GM12878 (cell line): ENCODE results near the gene SIK3. TPM values are rescaled to one million over a fixed set of nuclear protein-coding genes. Genes with fewer than 3 reads are reported as not detected.

Source experiments
- LARP7 ChIP-seq: fragments of 450-650 bp; IDR thresholded peaks from 2 replicates; pipeline ENCODE4 v1.6.1; 2017; ENCODE audit warnings: mild to moderate bottlenecking
- MYB ChIP-seq: fragments of 150-350 bp; IDR thresholded peaks from 2 replicates; pipeline ENCODE4 v1.6.1; 2014; ENCODE audit warnings: mild to moderate bottlenecking, low read depth, low read length, borderline replicate concordance
- NR2C1 ChIP-seq: fragments of 450-650 bp; IDR thresholded peaks from 2 replicates; pipeline ENCODE4 v1.6.1; 2017; ENCODE audit warnings: antibody characterized with exemption, mild to moderate bottlenecking, moderate library complexity
- SIN3A ChIP-seq: IDR thresholded peaks from 2 replicates; pipeline ENCODE4 v1.6.1; 2012; ENCODE audit warnings: low read depth, low read length, improper control_type of control experiment
- SP1 ChIP-seq: IDR thresholded peaks from one replicate; pipeline ENCODE4 v1.6.1; 2011; ENCODE audit warnings: low read depth, low read length
- STAT1 ChIP-seq: fragments of 450-650 bp; conservative IDR thresholded peaks from 2 replicates; pipeline ENCODE4 v1.6.1; 2014; ENCODE audit warnings: antibody characterized with exemption, mild to moderate bottlenecking
- SUPT20H ChIP-seq: IDR thresholded peaks from 2 replicates; pipeline ENCODE4 v1.6.1; 2011; ENCODE audit warnings: low read depth, mild to moderate bottlenecking, low read length, moderate library complexity, borderline replicate concordance; ENCODE audit not compliant: control insufficient read depth
- ZNF274 ChIP-seq: IDR thresholded peaks from one replicate; pipeline ENCODE4 v1.8.0; 2011; ENCODE audit not compliant: insufficient read length, insufficient read depth
- polyA plus RNA-seq, 11 experiments: library from polyadenylated mRNA; depleted of rRNA in 4 of 11; unstranded in 6 of 11; stranded (reverse) in 5 of 11; fragments of >200 nt; fragmentation: Nextera tagmentation in 4 of 11; fragmentation: Illumina TruSeq in 1 of 11; extraction: Ambion mirVana in 4 of 11; extraction: Trizol in 1 of 11; gene quantifications; 1 replicate in 1 of 11; 2 replicates in 10 of 11; pipeline versions ENCODE4 v1.2.1 to v1.2.3, GENCODE V29; 2011 to 2016; ENCODE audit warnings: inconsistent platforms in 2 of 11, missing spikeins in 2 of 11, low read depth in 1 of 11
- total RNA-seq, 4 experiments: library from RNA; depleted of rRNA in 3 of 4; stranded (reverse); fragments of >200 nt in 3 of 4; fragmentation: Illumina TruSeq in 1 of 4; extraction: Trizol in 1 of 4; gene quantifications; 2 replicates each; pipeline versions ENCODE4 v1.2.1 to v1.2.3, GENCODE V29; 2013 to 2021
- TF ChIP-seq, protein P1 (sequence below): IDR thresholded peaks from 2 replicates; pipeline ENCODE4 v1.6.1; 2011; ENCODE audit warnings: mild to moderate bottlenecking, low read depth, low read length, moderate library complexity; ENCODE audit not compliant: insufficient replicate concordance
- TF ChIP-seq, protein P2 (sequence below): IDR thresholded peaks from 2 replicates; pipeline ENCODE4 v1.6.1; 2012; ENCODE audit warnings: low read depth, low read length, improper control_type of control experiment
- TF ChIP-seq, protein P3 (sequence below): fragments of 450-650 bp; IDR thresholded peaks from 2 replicates; pipeline ENCODE4 v1.6.1; 2017; ENCODE audit warnings: mild to moderate bottlenecking, moderate library complexity
- TF ChIP-seq, protein P4 (sequence below): IDR thresholded peaks from 2 replicates; pipeline ENCODE4 v1.6.1; 2011; ENCODE audit warnings: low read depth, low read length, improper control_type of control experiment, borderline replicate concordance
- TF ChIP-seq, protein P5 (sequence below): fragments of 150-350 bp; IDR thresholded peaks from 2 replicates; pipeline ENCODE4 v1.6.1; 2014; ENCODE audit warnings: mild to moderate bottlenecking, low read depth, low read length
- TF ChIP-seq, protein P6 (sequence below): fragments of 450-650 bp; IDR thresholded peaks from 2 replicates; pipeline ENCODE4 v1.6.1; 2018; ENCODE audit warnings: mild to moderate bottlenecking, low read depth, moderate library complexity; ENCODE audit not compliant: partially characterized antibody
- TF ChIP-seq, protein P7 (sequence below): fragments of 450-650 bp; IDR thresholded peaks from 2 replicates; pipeline ENCODE4 v1.6.1; 2017; ENCODE audit warnings: borderline replicate concordance

Gene SIK3
- total and polyA plus RNA-seq, 10 of the 15 experiments (the other 5 are each of a cell fraction or from before 2014, with no cell fraction given), result 2.5 to 31.9 (median 11.1) TPM

DNA sequence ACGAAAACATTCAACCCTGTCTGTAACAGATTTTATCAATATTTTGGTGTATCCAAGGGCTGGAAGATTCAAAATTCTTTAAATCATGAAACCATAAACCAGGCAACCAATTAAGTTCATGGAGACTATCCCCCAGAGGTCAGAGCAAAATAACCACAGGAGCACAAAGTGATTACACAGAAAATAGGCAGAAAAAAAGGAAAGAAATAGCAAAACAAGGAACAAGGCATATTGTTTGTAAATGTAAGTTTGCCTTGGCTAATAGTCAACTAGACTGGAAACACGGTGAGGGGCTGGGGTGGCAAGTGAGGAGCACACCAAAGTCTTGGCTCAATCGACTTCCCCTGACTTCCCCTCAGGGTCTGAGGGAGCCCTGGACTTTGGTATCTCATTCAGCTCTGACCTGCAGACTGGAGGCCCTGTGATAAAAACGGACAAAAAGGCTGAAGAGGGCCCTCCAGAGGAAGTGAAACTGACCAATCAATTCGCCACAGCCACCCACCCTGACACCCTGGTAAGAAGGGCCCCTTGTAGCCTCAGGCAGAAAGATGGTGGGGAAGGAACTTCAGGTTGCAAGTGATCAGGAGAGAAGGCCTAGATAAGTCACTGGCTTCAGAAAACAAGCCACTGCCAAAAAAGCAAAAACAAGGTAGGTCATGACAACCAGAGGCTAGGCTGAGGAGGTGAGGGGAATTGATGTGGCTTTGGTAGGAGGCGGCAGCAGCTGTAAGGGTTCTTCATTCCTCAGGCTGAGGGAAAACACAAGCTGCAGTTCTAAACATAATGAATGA lies 1.8 kb downstream of the SIK3 start (continued):
- TF ChIP-seq, protein P1, sequence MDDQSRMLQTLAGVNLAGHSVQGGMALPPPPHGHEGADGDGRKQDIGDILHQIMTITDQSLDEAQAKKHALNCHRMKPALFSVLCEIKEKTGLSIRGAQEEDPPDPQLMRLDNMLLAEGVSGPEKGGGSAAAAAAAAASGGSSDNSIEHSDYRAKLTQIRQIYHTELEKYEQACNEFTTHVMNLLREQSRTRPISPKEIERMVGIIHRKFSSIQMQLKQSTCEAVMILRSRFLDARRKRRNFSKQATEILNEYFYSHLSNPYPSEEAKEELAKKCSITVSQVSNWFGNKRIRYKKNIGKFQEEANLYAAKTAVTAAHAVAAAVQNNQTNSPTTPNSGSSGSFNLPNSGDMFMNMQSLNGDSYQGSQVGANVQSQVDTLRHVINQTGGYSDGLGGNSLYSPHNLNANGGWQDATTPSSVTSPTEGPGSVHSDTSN, result no peak
- TF ChIP-seq, protein P2, sequence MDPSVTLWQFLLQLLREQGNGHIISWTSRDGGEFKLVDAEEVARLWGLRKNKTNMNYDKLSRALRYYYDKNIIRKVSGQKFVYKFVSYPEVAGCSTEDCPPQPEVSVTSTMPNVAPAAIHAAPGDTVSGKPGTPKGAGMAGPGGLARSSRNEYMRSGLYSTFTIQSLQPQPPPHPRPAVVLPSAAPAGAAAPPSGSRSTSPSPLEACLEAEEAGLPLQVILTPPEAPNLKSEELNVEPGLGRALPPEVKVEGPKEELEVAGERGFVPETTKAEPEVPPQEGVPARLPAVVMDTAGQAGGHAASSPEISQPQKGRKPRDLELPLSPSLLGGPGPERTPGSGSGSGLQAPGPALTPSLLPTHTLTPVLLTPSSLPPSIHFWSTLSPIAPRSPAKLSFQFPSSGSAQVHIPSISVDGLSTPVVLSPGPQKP, result no peak
- TF ChIP-seq NR2C1 (no peak), SP1 (peak; percentile 44), LARP7 (peak; percentile 31; the same call in 1 of the 2 replicates), ZNF274 (no peak), SUPT20H (no peak), MYB (0 out of 2 replicates have a peak, but pooled peaks have one; percentile 43), STAT1 (no peak), SIN3A (no peak)
- TF ChIP-seq, protein P3, sequence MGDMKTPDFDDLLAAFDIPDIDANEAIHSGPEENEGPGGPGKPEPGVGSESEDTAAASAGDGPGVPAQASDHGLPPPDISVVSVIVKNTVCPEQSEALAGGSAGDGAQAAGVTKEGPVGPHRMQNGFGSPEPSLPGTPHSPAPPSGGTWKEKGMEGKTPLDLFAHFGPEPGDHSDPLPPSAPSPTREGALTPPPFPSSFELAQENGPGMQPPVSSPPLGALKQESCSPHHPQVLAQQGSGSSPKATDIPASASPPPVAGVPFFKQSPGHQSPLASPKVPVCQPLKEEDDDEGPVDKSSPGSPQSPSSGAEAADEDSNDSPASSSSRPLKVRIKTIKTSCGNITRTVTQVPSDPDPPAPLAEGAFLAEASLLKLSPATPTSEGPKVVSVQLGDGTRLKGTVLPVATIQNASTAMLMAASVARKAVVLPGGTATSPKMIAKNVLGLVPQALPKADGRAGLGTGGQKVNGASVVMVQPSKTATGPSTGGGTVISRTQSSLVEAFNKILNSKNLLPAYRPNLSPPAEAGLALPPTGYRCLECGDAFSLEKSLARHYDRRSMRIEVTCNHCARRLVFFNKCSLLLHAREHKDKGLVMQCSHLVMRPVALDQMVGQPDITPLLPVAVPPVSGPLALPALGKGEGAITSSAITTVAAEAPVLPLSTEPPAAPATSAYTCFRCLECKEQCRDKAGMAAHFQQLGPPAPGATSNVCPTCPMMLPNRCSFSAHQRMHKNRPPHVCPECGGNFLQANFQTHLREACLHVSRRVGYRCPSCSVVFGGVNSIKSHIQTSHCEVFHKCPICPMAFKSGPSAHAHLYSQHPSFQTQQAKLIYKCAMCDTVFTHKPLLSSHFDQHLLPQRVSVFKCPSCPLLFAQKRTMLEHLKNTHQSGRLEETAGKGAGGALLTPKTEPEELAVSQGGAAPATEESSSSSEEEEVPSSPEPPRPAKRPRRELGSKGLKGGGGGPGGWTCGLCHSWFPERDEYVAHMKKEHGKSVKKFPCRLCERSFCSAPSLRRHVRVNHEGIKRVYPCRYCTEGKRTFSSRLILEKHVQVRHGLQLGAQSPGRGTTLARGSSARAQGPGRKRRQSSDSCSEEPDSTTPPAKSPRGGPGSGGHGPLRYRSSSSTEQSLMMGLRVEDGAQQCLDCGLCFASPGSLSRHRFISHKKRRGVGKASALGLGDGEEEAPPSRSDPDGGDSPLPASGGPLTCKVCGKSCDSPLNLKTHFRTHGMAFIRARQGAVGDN, result no peak
- TF ChIP-seq, protein P4, sequence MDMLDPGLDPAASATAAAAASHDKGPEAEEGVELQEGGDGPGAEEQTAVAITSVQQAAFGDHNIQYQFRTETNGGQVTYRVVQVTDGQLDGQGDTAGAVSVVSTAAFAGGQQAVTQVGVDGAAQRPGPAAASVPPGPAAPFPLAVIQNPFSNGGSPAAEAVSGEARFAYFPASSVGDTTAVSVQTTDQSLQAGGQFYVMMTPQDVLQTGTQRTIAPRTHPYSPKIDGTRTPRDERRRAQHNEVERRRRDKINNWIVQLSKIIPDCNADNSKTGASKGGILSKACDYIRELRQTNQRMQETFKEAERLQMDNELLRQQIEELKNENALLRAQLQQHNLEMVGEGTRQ, result peak; percentile 19; the same call in 1 of the 2 replicates
- TF ChIP-seq, protein P5, sequence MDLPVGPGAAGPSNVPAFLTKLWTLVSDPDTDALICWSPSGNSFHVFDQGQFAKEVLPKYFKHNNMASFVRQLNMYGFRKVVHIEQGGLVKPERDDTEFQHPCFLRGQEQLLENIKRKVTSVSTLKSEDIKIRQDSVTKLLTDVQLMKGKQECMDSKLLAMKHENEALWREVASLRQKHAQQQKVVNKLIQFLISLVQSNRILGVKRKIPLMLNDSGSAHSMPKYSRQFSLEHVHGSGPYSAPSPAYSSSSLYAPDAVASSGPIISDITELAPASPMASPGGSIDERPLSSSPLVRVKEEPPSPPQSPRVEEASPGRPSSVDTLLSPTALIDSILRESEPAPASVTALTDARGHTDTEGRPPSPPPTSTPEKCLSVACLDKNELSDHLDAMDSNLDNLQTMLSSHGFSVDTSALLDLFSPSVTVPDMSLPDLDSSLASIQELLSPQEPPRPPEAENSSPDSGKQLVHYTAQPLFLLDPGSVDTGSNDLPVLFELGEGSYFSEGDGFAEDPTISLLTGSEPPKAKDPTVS, result no peak
- TF ChIP-seq, protein P6, sequence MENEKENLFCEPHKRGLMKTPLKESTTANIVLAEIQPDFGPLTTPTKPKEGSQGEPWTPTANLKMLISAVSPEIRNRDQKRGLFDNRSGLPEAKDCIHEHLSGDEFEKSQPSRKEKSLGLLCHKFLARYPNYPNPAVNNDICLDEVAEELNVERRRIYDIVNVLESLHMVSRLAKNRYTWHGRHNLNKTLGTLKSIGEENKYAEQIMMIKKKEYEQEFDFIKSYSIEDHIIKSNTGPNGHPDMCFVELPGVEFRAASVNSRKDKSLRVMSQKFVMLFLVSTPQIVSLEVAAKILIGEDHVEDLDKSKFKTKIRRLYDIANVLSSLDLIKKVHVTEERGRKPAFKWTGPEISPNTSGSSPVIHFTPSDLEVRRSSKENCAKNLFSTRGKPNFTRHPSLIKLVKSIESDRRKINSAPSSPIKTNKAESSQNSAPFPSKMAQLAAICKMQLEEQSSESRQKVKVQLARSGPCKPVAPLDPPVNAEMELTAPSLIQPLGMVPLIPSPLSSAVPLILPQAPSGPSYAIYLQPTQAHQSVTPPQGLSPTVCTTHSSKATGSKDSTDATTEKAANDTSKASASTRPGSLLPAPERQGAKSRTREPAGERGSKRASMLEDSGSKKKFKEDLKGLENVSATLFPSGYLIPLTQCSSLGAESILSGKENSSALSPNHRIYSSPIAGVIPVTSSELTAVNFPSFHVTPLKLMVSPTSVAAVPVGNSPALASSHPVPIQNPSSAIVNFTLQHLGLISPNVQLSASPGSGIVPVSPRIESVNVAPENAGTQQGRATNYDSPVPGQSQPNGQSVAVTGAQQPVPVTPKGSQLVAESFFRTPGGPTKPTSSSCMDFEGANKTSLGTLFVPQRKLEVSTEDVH, result no peak
- TF ChIP-seq, protein P7, sequence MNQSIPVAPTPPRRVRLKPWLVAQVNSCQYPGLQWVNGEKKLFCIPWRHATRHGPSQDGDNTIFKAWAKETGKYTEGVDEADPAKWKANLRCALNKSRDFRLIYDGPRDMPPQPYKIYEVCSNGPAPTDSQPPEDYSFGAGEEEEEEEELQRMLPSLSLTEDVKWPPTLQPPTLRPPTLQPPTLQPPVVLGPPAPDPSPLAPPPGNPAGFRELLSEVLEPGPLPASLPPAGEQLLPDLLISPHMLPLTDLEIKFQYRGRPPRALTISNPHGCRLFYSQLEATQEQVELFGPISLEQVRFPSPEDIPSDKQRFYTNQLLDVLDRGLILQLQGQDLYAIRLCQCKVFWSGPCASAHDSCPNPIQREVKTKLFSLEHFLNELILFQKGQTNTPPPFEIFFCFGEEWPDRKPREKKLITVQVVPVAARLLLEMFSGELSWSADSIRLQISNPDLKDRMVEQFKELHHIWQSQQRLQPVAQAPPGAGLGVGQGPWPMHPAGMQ, result no peak
